IMR-90 (cell line): ENCODE results near the gene MRPL21.

ENCODE experiments used
- BHLHE40 ChIP-seq: fragments of 150-350 bp; IDR thresholded peaks from 2 replicates; pipeline ENCODE4 v1.6.1; 2016; ENCODE audit warnings: mild to moderate bottlenecking, low read depth, low read length
- FOS ChIP-seq: fragments of 150-350 bp; IDR thresholded peaks from 2 replicates; pipeline ENCODE4 v1.6.1; 2016; ENCODE audit warnings: low read depth, low read length
- MAFK ChIP-seq: IDR thresholded peaks from 2 replicates; pipeline ENCODE4 v1.6.1; 2012; ENCODE audit warnings: low read depth, low read length, improper control_type of control experiment
- MAZ ChIP-seq: IDR thresholded peaks from 2 replicates; pipeline ENCODE4 v1.6.1; 2012; ENCODE audit warnings: low read depth, mild to moderate bottlenecking, low read length, improper control_type of control experiment, moderate library complexity, borderline replicate concordance
- MXI1 ChIP-seq: IDR thresholded peaks from 2 replicates; pipeline ENCODE4 v1.6.1; 2012; ENCODE audit warnings: low read depth, mild to moderate bottlenecking, low read length, moderate library complexity, borderline replicate concordance
- NFE2L2 ChIP-seq: fragments of 150-350 bp; IDR thresholded peaks from 2 replicates; pipeline ENCODE4 v1.6.1; 2016; ENCODE audit warnings: low read depth, mild to moderate bottlenecking, low read length
- POLR2A ChIP-seq: IDR thresholded peaks from 2 replicates; pipeline ENCODE4 v1.6.1; 2012; ENCODE audit warnings: mild to moderate bottlenecking, low read depth, low read length
- RAD21 ChIP-seq: IDR thresholded peaks from 2 replicates; pipeline ENCODE4 v1.6.1; 2012; ENCODE audit warnings: low read length, improper control_type of control experiment
- RCOR1 ChIP-seq: IDR thresholded peaks from 2 replicates; pipeline ENCODE4 v1.6.1; 2012; ENCODE audit warnings: mild to moderate bottlenecking, low read length, improper control_type of control experiment; ENCODE audit not compliant: insufficient replicate concordance
- RFX5 ChIP-seq: IDR thresholded peaks from 2 replicates; pipeline ENCODE4 v1.8.0; 2012; ENCODE audit warnings: low read depth, mild to moderate bottlenecking, low read length, moderate library complexity
- SMC3 ChIP-seq: fragments of 150-350 bp; IDR thresholded peaks from 2 replicates; pipeline ENCODE4 v1.6.1; 2016; ENCODE audit warnings: low read depth, mild to moderate bottlenecking, antibody characterized with exemption, low read length, moderate library complexity
- TF ChIP-seq, protein P1 (sequence below): conservative IDR thresholded peaks from 2 replicates; pipeline ENCODE4 v1.5.1; 2012; ENCODE audit warnings: mild to moderate bottlenecking, low read depth, low read length, improper control_type of control experiment
- TF ChIP-seq, protein P2 (sequence below): fragments of 150-350 bp; IDR thresholded peaks from 2 replicates; pipeline ENCODE4 v1.6.1; 2016; ENCODE audit warnings: low read depth, mild to moderate bottlenecking, low read length, moderate library complexity, borderline replicate concordance
- TF ChIP-seq, protein P3 (sequence below): fragments of 150-350 bp; IDR thresholded peaks from 2 replicates; pipeline ENCODE4 v1.6.1; 2017; ENCODE audit warnings: mild to moderate bottlenecking, antibody characterized with exemption, low read length, low read depth

DNA sequence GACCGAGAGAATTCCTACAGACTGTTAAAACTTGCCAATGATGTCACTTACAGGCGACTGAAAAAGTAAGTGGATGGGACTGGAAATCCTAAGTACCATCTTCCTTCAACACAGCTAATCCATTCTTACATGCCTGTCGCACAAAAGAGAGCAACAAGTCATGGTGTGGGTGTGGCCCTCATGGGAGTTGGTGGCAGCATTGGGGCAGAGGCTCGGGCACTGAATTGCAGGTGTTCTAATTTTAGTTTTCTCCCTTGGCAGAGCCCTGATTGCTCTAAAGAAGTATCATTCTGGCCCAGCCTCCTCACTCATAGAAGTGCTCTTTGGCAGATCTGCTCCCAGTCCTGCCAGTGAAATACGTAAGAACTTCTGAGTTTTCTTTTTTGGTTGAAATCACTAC lies 4.6 kb upstream of the MRPL21 start:
- TF ChIP-seq, protein P1, sequence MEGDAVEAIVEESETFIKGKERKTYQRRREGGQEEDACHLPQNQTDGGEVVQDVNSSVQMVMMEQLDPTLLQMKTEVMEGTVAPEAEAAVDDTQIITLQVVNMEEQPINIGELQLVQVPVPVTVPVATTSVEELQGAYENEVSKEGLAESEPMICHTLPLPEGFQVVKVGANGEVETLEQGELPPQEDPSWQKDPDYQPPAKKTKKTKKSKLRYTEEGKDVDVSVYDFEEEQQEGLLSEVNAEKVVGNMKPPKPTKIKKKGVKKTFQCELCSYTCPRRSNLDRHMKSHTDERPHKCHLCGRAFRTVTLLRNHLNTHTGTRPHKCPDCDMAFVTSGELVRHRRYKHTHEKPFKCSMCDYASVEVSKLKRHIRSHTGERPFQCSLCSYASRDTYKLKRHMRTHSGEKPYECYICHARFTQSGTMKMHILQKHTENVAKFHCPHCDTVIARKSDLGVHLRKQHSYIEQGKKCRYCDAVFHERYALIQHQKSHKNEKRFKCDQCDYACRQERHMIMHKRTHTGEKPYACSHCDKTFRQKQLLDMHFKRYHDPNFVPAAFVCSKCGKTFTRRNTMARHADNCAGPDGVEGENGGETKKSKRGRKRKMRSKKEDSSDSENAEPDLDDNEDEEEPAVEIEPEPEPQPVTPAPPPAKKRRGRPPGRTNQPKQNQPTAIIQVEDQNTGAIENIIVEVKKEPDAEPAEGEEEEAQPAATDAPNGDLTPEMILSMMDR = no peak
- no peak for TF ChIP-seq POLR2A
- TF ChIP-seq FOS = no peak
- TF ChIP-seq RAD21 = no peak
- TF ChIP-seq MXI1 = no peak
- no peak for TF ChIP-seq RFX5
- no peak for TF ChIP-seq MAZ
- TF ChIP-seq, protein P2, sequence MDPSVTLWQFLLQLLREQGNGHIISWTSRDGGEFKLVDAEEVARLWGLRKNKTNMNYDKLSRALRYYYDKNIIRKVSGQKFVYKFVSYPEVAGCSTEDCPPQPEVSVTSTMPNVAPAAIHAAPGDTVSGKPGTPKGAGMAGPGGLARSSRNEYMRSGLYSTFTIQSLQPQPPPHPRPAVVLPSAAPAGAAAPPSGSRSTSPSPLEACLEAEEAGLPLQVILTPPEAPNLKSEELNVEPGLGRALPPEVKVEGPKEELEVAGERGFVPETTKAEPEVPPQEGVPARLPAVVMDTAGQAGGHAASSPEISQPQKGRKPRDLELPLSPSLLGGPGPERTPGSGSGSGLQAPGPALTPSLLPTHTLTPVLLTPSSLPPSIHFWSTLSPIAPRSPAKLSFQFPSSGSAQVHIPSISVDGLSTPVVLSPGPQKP = no peak
- no peak for TF ChIP-seq MAFK
- TF ChIP-seq RCOR1 = no peak
- no peak for TF ChIP-seq SMC3
- TF ChIP-seq BHLHE40 = no peak
- TF ChIP-seq, protein P3, sequence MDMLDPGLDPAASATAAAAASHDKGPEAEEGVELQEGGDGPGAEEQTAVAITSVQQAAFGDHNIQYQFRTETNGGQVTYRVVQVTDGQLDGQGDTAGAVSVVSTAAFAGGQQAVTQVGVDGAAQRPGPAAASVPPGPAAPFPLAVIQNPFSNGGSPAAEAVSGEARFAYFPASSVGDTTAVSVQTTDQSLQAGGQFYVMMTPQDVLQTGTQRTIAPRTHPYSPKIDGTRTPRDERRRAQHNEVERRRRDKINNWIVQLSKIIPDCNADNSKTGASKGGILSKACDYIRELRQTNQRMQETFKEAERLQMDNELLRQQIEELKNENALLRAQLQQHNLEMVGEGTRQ = no peak
- TF ChIP-seq NFE2L2 = no peak
